Osteocyte (in vitro differentiated cells): ENCODE measurements around the gene ENTPD7. TPM values are rescaled to one million over a fixed set of nuclear protein-coding genes. Genes with fewer than 3 reads are reported as not detected.
A peak's percentile ranks its signal among the peaks of the same experiment; 100 is the strongest.

Source experiments
- DNase-seq: peaks from one replicate; pipeline ENCODE4 v3.0.0; 2021; ENCODE audit warnings: mixed read lengths; ENCODE audit not compliant: unreplicated experiment; ENCODE audit errors: extremely low spot score
- H3K27ac Mint-ChIP-seq: one replicate; pipeline ENCODE4 v1.8.0; 2021; ENCODE audit warnings: mild to moderate bottlenecking, mixed read lengths; ENCODE audit not compliant: unreplicated experiment
- H3K27me3 Mint-ChIP-seq: one replicate; pipeline ENCODE4 v1.8.0; 2021; ENCODE audit warnings: mixed read lengths; ENCODE audit not compliant: unreplicated experiment
- H3K36me3 Mint-ChIP-seq: one replicate; pipeline ENCODE4 v1.8.0; 2021; ENCODE audit warnings: mixed read lengths; ENCODE audit not compliant: unreplicated experiment
- H3K4me1 Mint-ChIP-seq: one replicate; pipeline ENCODE4 v1.8.0; 2021; ENCODE audit warnings: mixed read lengths; ENCODE audit not compliant: unreplicated experiment
- H3K4me3 Mint-ChIP-seq: one replicate; pipeline ENCODE4 v1.8.0; 2021; ENCODE audit warnings: mild to moderate bottlenecking, moderate library complexity, mixed read lengths; ENCODE audit not compliant: unreplicated experiment
- H3K9me3 Mint-ChIP-seq: one replicate; pipeline ENCODE4 v1.8.0; 2021; ENCODE audit warnings: mixed read lengths; ENCODE audit not compliant: unreplicated experiment
- total RNA-seq: library from RNA; stranded (reverse); gene quantifications from 2 replicates; pipeline ENCODE4 v1.2.1, GENCODE V29; 2021
- TF ChIP-seq, protein P1 (sequence below): fragments of 200-600 bp; sonication (generic); IDR thresholded peaks from 2 replicates; pipeline ENCODE4 v1.5.0; 2021; ENCODE audit warnings: antibody characterized with exemption, mild to moderate bottlenecking, moderate library complexity

Gene ENTPD7
- total RNA-seq, 1 donor from 2014 or later, result 21.7 TPM

DNA sequence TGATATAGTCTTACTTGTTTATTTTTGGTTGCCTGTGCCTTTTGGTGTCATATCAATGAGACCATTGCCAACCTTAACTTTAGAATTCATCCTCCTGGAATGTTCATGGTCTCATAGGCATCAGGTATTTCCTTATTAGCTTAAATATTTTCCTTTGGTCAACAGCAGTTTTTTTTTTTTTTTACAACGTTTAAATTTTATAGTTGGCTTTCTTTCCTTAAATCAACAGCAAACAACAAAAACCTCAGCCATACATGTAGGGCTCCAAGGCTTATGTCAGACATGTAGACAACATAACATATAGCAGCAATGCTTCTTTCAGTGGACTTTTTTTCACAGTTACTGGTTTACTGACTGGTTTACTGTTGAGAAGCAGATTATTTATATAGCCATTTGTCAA is 22.7 kb downstream of the ENTPD7 start:
- DNase-seq, result no peak
- H3K9me3 Mint-ChIP-seq, result no peaks in the 10 kb centered on the region
- TF ChIP-seq, protein P1, sequence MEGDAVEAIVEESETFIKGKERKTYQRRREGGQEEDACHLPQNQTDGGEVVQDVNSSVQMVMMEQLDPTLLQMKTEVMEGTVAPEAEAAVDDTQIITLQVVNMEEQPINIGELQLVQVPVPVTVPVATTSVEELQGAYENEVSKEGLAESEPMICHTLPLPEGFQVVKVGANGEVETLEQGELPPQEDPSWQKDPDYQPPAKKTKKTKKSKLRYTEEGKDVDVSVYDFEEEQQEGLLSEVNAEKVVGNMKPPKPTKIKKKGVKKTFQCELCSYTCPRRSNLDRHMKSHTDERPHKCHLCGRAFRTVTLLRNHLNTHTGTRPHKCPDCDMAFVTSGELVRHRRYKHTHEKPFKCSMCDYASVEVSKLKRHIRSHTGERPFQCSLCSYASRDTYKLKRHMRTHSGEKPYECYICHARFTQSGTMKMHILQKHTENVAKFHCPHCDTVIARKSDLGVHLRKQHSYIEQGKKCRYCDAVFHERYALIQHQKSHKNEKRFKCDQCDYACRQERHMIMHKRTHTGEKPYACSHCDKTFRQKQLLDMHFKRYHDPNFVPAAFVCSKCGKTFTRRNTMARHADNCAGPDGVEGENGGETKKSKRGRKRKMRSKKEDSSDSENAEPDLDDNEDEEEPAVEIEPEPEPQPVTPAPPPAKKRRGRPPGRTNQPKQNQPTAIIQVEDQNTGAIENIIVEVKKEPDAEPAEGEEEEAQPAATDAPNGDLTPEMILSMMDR, result no peak
- no peaks in the 10 kb centered on the region for H3K27me3 Mint-ChIP-seq
- H3K27ac Mint-ChIP-seq, result no peak overlapping the region
- no peaks in the 10 kb centered on the region for H3K4me1 Mint-ChIP-seq
- H3K4me3 Mint-ChIP-seq, result no peak overlapping the region
- H3K36me3 Mint-ChIP-seq, result peaks cover 22% of the 10 kb centered on the region

DNA sequence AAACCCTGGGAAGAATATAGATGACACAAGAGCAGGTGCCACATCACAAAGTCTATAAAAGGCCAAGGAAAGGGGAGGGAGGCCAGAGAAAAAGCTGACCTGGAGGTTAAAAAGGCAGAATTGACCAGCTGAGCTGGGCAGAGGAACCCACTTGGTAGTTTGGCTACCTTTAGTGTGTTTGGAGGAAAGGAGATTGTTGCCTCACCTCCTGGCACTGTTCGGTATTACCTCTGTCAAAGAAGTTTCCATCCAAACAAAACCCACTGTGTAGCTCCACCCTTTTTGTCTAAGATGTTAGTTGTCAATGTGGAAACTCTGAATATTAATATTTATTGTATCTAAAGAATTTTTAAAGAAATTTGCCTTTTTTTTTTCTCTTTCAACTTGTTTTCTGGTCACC is 23.4 kb downstream of the ENTPD7 start:
- no peak overlapping the region for H3K4me3 Mint-ChIP-seq
- DNase-seq, result no peak
- no peak overlapping the region for H3K27ac Mint-ChIP-seq
- TF ChIP-seq, protein P1, result no peak
- peaks cover 22% of the 10 kb centered on the region for H3K36me3 Mint-ChIP-seq
- no peaks in the 10 kb centered on the region for H3K9me3 Mint-ChIP-seq
- H3K27me3 Mint-ChIP-seq, result no peaks in the 10 kb centered on the region
- H3K4me1 Mint-ChIP-seq, result no peaks in the 10 kb centered on the region

DNA sequence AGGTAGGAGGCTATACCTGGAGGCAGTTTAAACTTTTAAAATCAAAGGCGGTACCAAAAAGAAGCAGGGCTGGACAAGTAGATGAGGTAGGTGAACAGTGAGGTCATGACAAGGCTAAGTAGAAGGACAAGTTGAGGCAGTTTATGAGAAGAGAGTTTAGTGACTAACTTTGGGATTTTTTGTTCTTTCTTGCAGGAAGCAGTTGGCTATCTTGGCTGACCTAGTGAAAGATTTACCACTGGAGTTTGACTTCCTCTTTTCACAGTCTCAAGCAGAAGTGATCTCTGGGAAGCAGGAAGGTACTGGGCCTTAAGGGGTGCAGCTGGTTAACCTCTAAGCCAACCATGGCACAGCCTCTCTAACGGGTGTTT is 26.3 kb downstream of the ENTPD7 start:
- Mint-ChIP-seq H3K36me3 (peaks cover 18% of the 10 kb centered on the region), H3K9me3 (no peaks in the 10 kb centered on the region), H3K27ac (no peak overlapping the region), H3K27me3 (no peaks in the 10 kb centered on the region), H3K4me1 (no peaks in the 10 kb centered on the region), H3K4me3 (no peak overlapping the region)
- no peak for DNase-seq
- TF ChIP-seq, protein P1, result no peak

DNA sequence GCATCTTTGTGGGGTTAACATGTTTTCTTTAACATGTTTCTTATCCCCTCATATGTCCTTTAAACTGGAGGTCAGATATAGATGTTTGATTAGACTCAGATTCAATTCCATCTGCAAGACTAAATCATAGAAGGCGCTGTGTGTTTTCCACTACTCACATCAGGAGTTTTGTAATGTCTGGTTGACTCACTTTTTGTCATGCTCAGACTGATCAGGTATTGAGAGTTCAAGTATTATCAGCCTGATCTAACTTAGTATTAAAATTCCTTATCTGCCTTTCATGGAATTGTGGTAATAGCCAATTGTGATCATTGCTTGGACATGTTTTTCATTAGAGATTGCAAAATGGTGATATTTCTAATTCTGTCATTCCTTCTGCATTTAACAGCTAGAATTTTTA is 30.2 kb downstream of the ENTPD7 start:
- Mint-ChIP-seq H3K27ac (no peak overlapping the region), H3K4me3 (no peak overlapping the region), H3K36me3 (peaks cover 38% of the 10 kb centered on the region), H3K9me3 (no peaks in the 10 kb centered on the region), H3K4me1 (peaks cover 5% of the 10 kb centered on the region), H3K27me3 (no peaks in the 10 kb centered on the region)
- TF ChIP-seq, protein P1, result no peak
- DNase-seq, result no peak

DNA sequence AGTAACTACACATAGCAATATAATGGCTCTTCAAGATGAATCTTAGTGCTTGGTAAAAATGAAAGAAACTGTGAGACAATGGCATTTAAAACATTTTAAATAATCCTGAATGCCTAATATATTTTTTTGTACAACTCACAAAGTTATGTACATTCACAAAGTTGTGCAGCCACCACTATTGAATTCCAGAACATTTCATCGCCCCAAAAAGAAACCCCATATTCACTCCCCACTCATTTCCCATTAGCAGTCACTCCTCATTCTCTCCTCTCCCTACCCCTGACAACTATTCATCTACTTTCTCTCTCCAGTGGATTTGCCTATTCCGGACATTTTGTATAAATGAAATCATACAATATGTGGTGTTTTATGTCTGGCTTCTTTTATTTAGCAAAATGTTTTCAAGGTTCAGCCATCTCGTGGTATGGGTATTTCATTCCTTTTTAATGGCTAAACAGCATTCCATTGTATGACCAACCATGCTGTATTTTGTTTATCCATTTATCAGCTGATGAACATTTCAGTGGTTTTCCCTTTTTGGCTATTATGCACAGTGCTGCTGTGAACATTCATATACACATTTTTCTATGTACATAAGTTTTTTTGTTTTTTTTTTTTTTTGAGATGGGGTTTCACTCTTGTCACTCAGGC is 34.7 kb downstream of the ENTPD7 start:
- Mint-ChIP-seq H3K36me3 (peaks cover 48% of the 10 kb centered on the region), H3K27me3 (no peaks in the 10 kb centered on the region), H3K9me3 (no peaks in the 10 kb centered on the region), H3K4me3 (no peak overlapping the region), H3K4me1 (peaks cover 5% of the 10 kb centered on the region), H3K27ac (peak overlapping the region; percentile 19)
- TF ChIP-seq, protein P1, result no peak
- no peak for DNase-seq
